COLO829 (cell line): Measurements from ENCODE around the gene TTLL11.

Experiments used
- DNase-seq: peaks from one replicate; pipeline ENCODE4 v3.0.0; 2012; ENCODE audit warnings: low spot score

Gene TTLL11

DNA sequence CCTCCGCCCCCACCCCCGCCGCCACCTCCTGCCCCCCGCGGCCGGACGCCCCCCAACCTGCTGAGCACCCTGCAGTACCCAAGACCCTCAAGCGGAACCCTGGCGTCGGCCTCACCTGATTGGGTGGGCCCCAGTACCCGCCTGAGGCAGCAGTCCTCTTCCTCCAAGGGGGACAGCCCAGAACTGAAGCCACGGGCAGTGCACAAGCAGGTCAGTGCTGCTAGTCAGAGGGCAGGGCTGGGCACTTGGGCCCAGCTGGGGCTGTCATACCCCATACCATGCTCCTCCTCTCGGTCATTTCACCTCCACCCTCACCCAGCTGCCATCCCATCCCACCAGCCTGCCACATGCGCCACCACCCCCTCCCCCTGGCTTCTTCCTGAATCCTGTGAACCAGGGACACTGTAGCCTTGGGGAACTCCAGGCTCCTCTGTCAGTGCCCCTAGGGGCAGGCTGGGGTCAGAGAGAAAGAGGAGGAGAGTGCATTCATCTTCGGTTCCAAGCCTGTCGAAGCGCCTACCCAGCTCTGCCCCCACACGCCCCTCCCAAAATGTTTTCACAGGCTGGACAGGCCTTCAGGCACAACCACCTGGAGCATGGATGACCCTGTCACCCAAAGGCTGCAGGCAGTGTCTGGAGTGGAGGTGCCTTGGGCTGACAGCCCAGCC is 319.7 kb downstream of the TTLL11 start:
- no peak for DNase-seq

DNA sequence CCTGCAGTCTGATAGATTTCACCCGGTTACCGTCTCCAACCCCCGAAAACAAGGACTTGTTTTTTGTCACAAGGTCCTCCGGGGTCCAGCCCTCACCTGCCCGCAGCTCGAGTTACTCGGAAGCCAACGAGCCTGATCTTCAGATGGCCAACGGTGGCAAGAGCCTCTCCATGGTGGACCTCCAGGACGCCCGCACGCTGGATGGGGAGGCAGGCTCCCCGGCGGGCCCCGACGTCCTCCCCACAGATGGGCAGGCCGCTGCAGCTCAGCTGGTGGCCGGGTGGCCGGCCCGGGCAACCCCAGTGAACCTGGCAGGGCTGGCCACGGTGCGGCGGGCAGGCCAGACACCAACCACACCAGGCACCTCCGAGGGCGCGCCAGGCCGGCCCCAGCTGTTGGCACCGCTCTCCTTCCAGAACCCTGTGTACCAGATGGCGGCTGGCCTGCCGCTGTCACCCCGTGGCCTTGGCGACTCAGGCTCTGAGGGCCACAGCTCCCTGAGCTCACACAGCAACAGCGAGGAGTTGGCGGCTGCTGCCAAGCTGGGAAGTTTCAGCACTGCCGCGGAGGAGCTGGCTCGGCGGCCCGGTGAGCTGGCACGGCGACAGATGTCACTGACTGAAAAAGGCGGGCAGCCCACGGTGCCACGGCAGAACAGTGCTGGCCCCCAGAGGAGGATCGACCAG is 320.4 kb downstream of the TTLL11 start:
- no peak for DNase-seq
